ENCODE measurements around the gene SYNM. TPM values are rescaled to one million over a fixed set of nuclear protein-coding genes. Genes with fewer than 3 reads are reported as not detected.

Gene SYNM
- total and polyA plus RNA-seq, 2 of the 8 experiments (the other 6 are each of a cell fraction or from before 2014, with no cell fraction given) = 0.89 to 2.0 TPM

DNA sequence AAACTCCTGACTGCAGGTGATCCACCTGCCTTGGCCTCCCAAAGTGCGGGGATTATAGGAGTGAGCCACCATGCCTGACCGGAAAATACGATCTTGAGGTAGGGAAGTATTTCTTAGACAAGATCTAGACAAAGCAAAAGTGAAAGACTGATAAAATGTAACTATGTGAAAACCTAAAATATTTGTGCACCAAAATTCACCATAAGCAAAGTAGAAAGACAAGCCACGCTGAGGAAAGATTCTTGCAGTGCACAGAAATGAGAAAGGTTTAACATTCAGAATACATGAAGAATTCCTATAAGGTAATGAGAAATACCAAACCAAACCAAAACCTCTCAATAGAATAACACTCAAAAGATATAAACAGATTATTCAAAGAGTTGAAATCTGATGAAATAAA is 35.7 kb downstream of the SYNM start:
- DNase-seq (ENCODE audit: low read depth in 1 of 2, low spot score in 2 of 2) (no peak), FAIRE-seq (no peak)
- H3K4me3 ChIP-seq (ENCODE audit: extremely low read depth in 1 of 4, insufficient read depth in 2 of 4, low read depth in 3 of 4, low read length in 4 of 4) = no peak overlapping the region
- H3K27me3 ChIP-seq (replicated peaks in 1 of 4; ENCODE audit: control insufficient read depth in 3 of 4, extremely low read depth in 1 of 4, insufficient read depth in 3 of 4, low read length in 3 of 4) = no peaks in the 10 kb centered on the region
- no peak overlapping the region for H2BK15ac ChIP-seq (ENCODE audit: low read length)
- no peak overlapping the region for H3K23ac ChIP-seq (ENCODE audit: insufficient read length)
- H3K4me2 ChIP-seq (ENCODE audit: insufficient read depth in 1 of 2, low read depth in 2 of 2, low read length in 2 of 2) = no peak overlapping the region
- POLR2A ChIA-PET (ENCODE audit: partially characterized antibody) = no interaction called here
- H4K5ac ChIP-seq (ENCODE audit: insufficient read length, low read depth, low read length) = no peak overlapping the region
- H2BK20ac ChIP-seq (ENCODE audit: low read length) = no peak overlapping the region
- no peaks in the 10 kb centered on the region for H3K9me3 ChIP-seq (ENCODE audit: insufficient read depth in 2 of 2, low read depth in 1 of 2, low read length in 1 of 2)
- no peak overlapping the region for H3K56ac ChIP-seq (replicated peaks; ENCODE audit: insufficient read length, low read depth, low read length)
- H3K4me1 ChIP-seq (replicated peaks in 1 of 4; ENCODE audit: control insufficient read depth in 3 of 4, insufficient read depth in 4 of 4, low read length in 3 of 4) = peaks cover 5 to 30% (median 18%) of the 10 kb centered on the region in 4 experiments
- no peak overlapping the region for H2BK12ac ChIP-seq (ENCODE audit: low read depth, low read length)
- no peaks in the 10 kb centered on the region for H4K20me1 ChIP-seq (replicated peaks in 1 of 2; ENCODE audit: control insufficient read depth in 1 of 2, insufficient read depth in 2 of 2, low read length in 2 of 2)
- H3K79me1 ChIP-seq (ENCODE audit: low read depth, low read length) = no peaks in the 10 kb centered on the region
- H4K91ac ChIP-seq (replicated peaks; ENCODE audit: insufficient read length, low read length) = no peak overlapping the region
- no peak overlapping the region for H3K27ac ChIP-seq (ENCODE audit: low read depth, low read length)
- no peak overlapping the region for H2AFZ ChIP-seq (ENCODE audit: low read length)
- H3K36me3 ChIP-seq (ENCODE audit: control insufficient read depth in 2 of 4, insufficient read depth in 4 of 4, low read length in 3 of 4) = no peaks in the 10 kb centered on the region
- H3K9ac ChIP-seq (replicated peaks in 1 of 4; ENCODE audit: extremely low read depth in 1 of 4, low read depth in 3 of 4, low read length in 3 of 4) = no peak overlapping the region
- WGBS, 2 experiments (ENCODE audit: extremely low coverage in 1 of 2, insufficient coverage in 1 of 2, insufficient read length in 1 of 2, insufficient replicate concordance in 2 of 2, low coverage in 1 of 2, low lambda C conversion rate in 2 of 2, missing lambda C conversion rate in 1 of 2) = 99% methylated on average over 4 of the region's 4 CpGs; no CpG with 5 or more reads in 1 of the 2 experiments
- H3K4ac ChIP-seq (replicated peaks; ENCODE audit: insufficient read length, low read depth, low read length) = no peak overlapping the region
- H2AK5ac ChIP-seq (ENCODE audit: low read depth, low read length) = no peak overlapping the region
- no peaks in the 10 kb centered on the region for H3K23me2 ChIP-seq (ENCODE audit: low read depth, low read length)
- H2BK120ac ChIP-seq (replicated peaks; ENCODE audit: low read depth, low read length) = no peak overlapping the region
- CTCF ChIA-PET (ENCODE audit: partially characterized antibody) = interaction anchor here (0.6 to 1.2 kb wide), 3 partner anchors 15 to 132 kb away, joined by 3 to 5 read pairs (median 3); no protein-coding TSS in a partner anchor
- H4K8ac ChIP-seq (ENCODE audit: extremely low read depth, insufficient read depth, low read length) = no peak overlapping the region
- no peak overlapping the region for H3K14ac ChIP-seq (ENCODE audit: insufficient read length)
- H3K79me2 ChIP-seq (ENCODE audit: control insufficient read depth in 1 of 2, insufficient read depth in 2 of 2, low read length in 2 of 2) = no peaks in the 10 kb centered on the region
- H3K18ac ChIP-seq (ENCODE audit: extremely low read depth, low read length) = no peak overlapping the region
- H2BK5ac ChIP-seq (ENCODE audit: low read depth, low read length) = no peak overlapping the region
- TF ChIP-seq, protein P1, sequence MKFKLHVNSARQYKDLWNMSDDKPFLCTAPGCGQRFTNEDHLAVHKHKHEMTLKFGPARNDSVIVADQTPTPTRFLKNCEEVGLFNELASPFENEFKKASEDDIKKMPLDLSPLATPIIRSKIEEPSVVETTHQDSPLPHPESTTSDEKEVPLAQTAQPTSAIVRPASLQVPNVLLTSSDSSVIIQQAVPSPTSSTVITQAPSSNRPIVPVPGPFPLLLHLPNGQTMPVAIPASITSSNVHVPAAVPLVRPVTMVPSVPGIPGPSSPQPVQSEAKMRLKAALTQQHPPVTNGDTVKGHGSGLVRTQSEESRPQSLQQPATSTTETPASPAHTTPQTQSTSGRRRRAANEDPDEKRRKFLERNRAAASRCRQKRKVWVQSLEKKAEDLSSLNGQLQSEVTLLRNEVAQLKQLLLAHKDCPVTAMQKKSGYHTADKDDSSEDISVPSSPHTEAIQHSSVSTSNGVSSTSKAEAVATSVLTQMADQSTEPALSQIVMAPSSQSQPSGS (IDR thresholded peaks at IDR 0.05; ENCODE audit: low read length) = no peak
- no peak for TF ChIP-seq POLR2AphosphoS5 (IDR thresholded peaks at IDR 0.05; ENCODE audit: low read depth, low read length)
- no peak for TF ChIP-seq PHF8 (conservative IDR thresholded peaks at IDR 0.05; ENCODE audit: low read depth, low read length)
- no peak for TF ChIP-seq RAD21 (IDR thresholded peaks at IDR 0.05 in 1 of 2, conservative IDR thresholded peaks at IDR 0.05 in 1 of 2; ENCODE audit: low read depth in 2 of 2, low read length in 2 of 2)
- TF ChIP-seq SUZ12 (IDR thresholded peaks at IDR 0.05; ENCODE audit: low read length) = no peak
- TF ChIP-seq JUND (IDR thresholded peaks at IDR 0.05; ENCODE audit: low read length) = no peak
- TF ChIP-seq TEAD4 (IDR thresholded peaks at IDR 0.05; ENCODE audit: low read depth, low read length) = no peak
- no peak for TF ChIP-seq EZH2 (IDR thresholded peaks at IDR 0.05; ENCODE audit: low read depth, low read length, severe bottlenecking)
- no peak for TF ChIP-seq ASH2L (IDR thresholded peaks at IDR 0.05; ENCODE audit: low read length)
- TF ChIP-seq GABPA (IDR thresholded peaks at IDR 0.05; ENCODE audit: borderline replicate concordance, insufficient read depth, low read length) = no peak
